Hepatocyte (in vitro differentiated cells): Measurements from ENCODE around the gene MGAT5.

Source experiments
- EZH2 ChIP-seq: fragments of 200-600 bp; sonication (generic); IDR thresholded peaks from 2 replicates; pipeline ENCODE4 v1.6.1; 2016; ENCODE audit warnings: antibody characterized with exemption, mild to moderate bottlenecking, borderline replicate concordance
- EZH2phosphoT487 ChIP-seq: fragments of 200-600 bp; sonication (generic); IDR thresholded peaks from one replicate; pipeline ENCODE4 v1.6.1; 2018; ENCODE audit warnings: antibody characterized with exemption, mild to moderate bottlenecking, low read depth, moderate library complexity; ENCODE audit not compliant: unreplicated experiment, severe bottlenecking
- TF ChIP-seq, protein P1 (sequence below): fragments of 200-600 bp; sonication (generic); IDR thresholded peaks from 2 replicates; pipeline ENCODE4 v1.5.1; 2016; ENCODE audit warnings: antibody characterized with exemption, mild to moderate bottlenecking; ENCODE audit not compliant: poor library complexity

DNA sequence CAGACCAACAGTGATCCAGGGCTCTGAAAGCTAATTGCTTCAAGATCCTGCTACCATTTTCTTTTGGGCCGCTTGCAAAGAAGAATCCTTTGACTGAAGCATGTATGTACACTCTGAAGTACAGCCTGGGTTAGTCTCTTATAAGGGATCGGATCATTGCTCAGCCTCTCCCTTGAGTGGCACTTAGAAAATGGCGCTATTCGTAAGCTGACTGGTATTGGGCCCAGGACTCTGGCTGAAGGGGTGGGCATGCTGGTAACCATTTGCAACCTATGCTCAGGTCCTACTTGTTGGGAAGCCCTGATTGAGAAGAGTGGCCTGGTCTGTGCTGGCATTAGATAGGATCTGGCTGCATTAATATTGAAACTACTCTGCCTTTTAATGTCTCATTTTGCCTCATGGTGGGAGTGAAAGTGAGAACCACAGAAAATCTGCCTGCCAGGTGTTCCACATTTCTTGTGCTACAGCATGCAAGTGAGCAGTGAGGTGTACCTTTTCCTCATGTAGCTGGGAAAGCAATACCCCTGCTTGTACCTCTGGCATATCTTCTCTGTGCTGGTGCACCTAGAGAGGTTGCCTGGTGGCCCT, 661 bp upstream of the MGAT5 start:
- TF ChIP-seq, protein P1, sequence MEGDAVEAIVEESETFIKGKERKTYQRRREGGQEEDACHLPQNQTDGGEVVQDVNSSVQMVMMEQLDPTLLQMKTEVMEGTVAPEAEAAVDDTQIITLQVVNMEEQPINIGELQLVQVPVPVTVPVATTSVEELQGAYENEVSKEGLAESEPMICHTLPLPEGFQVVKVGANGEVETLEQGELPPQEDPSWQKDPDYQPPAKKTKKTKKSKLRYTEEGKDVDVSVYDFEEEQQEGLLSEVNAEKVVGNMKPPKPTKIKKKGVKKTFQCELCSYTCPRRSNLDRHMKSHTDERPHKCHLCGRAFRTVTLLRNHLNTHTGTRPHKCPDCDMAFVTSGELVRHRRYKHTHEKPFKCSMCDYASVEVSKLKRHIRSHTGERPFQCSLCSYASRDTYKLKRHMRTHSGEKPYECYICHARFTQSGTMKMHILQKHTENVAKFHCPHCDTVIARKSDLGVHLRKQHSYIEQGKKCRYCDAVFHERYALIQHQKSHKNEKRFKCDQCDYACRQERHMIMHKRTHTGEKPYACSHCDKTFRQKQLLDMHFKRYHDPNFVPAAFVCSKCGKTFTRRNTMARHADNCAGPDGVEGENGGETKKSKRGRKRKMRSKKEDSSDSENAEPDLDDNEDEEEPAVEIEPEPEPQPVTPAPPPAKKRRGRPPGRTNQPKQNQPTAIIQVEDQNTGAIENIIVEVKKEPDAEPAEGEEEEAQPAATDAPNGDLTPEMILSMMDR = no peak
- no peak for TF ChIP-seq EZH2
- TF ChIP-seq EZH2phosphoT487 = no peak
